Testis (tissue), 2 donors: ENCODE results near the gene NPDC1.

Experiments
- CTCF ChIP-seq, 3 experiments: fragments of 450-650 bp in 2 of 3; fragments of 200-600 bp in 1 of 3; sonication (generic) in 1 of 3; IDR thresholded peaks; one replicate each; pipeline ENCODE4 v1.5.1; 2016 to 2019; ENCODE audit warnings: antibody characterized with exemption in 3 of 3, mild to moderate bottlenecking in 2 of 3, moderate library complexity in 1 of 3
- POLR2A ChIP-seq: fragments of 450-650 bp; IDR thresholded peaks from one replicate; pipeline ENCODE4 v1.6.1; 2017; ENCODE audit warnings: antibody characterized with exemption, mild to moderate bottlenecking, moderate library complexity

- TF ChIP-seq POLR2A: no peak
- no peak for TF ChIP-seq CTCF (IDR thresholded peaks at IDR 0.05)
Observed at GRCh38 chr9:137054932-137055384, 9.0 kb upstream of the NPDC1 start.
